T-helper 1 cell treated with Interleukin-12 subunit alpha and Interleukin-12 subunit beta and Interleukin-4 antibody, amounts not matched to agents 30 μg/mL and 1 μg/mL, for 36 hours (primary cell): ENCODE measurements around the gene SVOP.
"Not testable (repeated sequence)": the region's sequence is repeated elsewhere in the genome, so short reads cannot be mapped to it uniquely, and the experiment has no call there.

Experiments
- H3K27ac Mint-ChIP-seq: one replicate; pipeline ENCODE4 v1.8.0; 2021; ENCODE audit warnings: mild to moderate bottlenecking, mixed read lengths
- H3K27me3 Mint-ChIP-seq: one replicate; pipeline ENCODE4 v1.8.0; 2021; ENCODE audit warnings: low read depth, mixed read lengths
- H3K36me3 Mint-ChIP-seq: one replicate; pipeline ENCODE4 v1.8.0; 2021; ENCODE audit warnings: low read depth, mixed read lengths
- H3K4me1 Mint-ChIP-seq: one replicate; pipeline ENCODE4 v1.8.0; 2021; ENCODE audit warnings: low read depth, mixed read lengths
- H3K4me3 Mint-ChIP-seq: one replicate; pipeline ENCODE4 v1.8.0; 2021; ENCODE audit warnings: mild to moderate bottlenecking, moderate library complexity, mixed read lengths
- H3K9me3 Mint-ChIP-seq: one replicate; pipeline ENCODE4 v1.8.0; 2021; ENCODE audit warnings: mixed read lengths

The SVOP gene

GRCh38 chr12:109049794-109050193 is 28.9 kb upstream of the SVOP start:
- Mint-ChIP-seq H3K4me1 (peaks cover 17% of the 10 kb centered on the region), H3K36me3 (peaks cover 11% of the 10 kb centered on the region)
- H3K9me3 Mint-ChIP-seq, H3K4me3 Mint-ChIP-seq, H3K27me3 Mint-ChIP-seq, H3K27ac Mint-ChIP-seq: not testable (repeated sequence)

- Mint-ChIP-seq H3K36me3 (peaks cover 11% of the 10 kb centered on the region), H3K4me1 (peaks cover 14% of the 10 kb centered on the region)
- H3K27ac Mint-ChIP-seq, H3K4me3 Mint-ChIP-seq, H3K27me3 Mint-ChIP-seq, H3K9me3 Mint-ChIP-seq: not testable (repeated sequence)
These were observed 27.8 kb upstream of the SVOP start for GRCh38 chr12:109048706-109049105.

- Mint-ChIP-seq H3K36me3 (peaks cover 9% of the 10 kb centered on the region), H3K4me3 (no peak overlapping the region), H3K27ac (no peak overlapping the region), H3K27me3 (peaks cover 17% of the 10 kb centered on the region), H3K4me1 (peaks cover 6% of the 10 kb centered on the region), H3K9me3 (no peaks in the 10 kb centered on the region)
These were observed 26.4 kb upstream of the SVOP start for GRCh38 chr12:109047081-109047805.

GRCh38 chr12:109044241-109044640 is 23.4 kb upstream of the SVOP start:
- Mint-ChIP-seq H3K27me3 (peaks cover 19% of the 10 kb centered on the region), H3K4me3 (no peak overlapping the region), H3K9me3 (peaks cover 5% of the 10 kb centered on the region), H3K4me1 (peaks cover 2% of the 10 kb centered on the region), H3K36me3 (peaks cover 3% of the 10 kb centered on the region), H3K27ac (no peak overlapping the region)

- H3K36me3 Mint-ChIP-seq = no peaks in the 10 kb centered on the region
- H3K4me3 Mint-ChIP-seq = no peak overlapping the region
- peaks cover 4% of the 10 kb centered on the region for H3K27me3 Mint-ChIP-seq
- peaks cover 15% of the 10 kb centered on the region for H3K9me3 Mint-ChIP-seq
- no peak overlapping the region for H3K27ac Mint-ChIP-seq
- no peaks in the 10 kb centered on the region for H3K4me1 Mint-ChIP-seq
These were observed 16.1 kb upstream of the SVOP start for GRCh38 chr12:109036975-109037374.

GRCh38 chr12:109033239-109034196 is 12.7 kb upstream of the SVOP start:
- H3K4me3 Mint-ChIP-seq = no peak overlapping the region
- H3K27me3 Mint-ChIP-seq = peaks cover 4% of the 10 kb centered on the region
- H3K27ac Mint-ChIP-seq = no peak overlapping the region
- peaks cover 10% of the 10 kb centered on the region for H3K9me3 Mint-ChIP-seq
- H3K36me3 Mint-ChIP-seq = no peaks in the 10 kb centered on the region
- H3K4me1 Mint-ChIP-seq = no peaks in the 10 kb centered on the region

- H3K36me3 Mint-ChIP-seq = no peaks in the 10 kb centered on the region
- H3K4me3 Mint-ChIP-seq = no peak overlapping the region
- no peaks in the 10 kb centered on the region for H3K4me1 Mint-ChIP-seq
- peaks cover 4% of the 10 kb centered on the region for H3K27me3 Mint-ChIP-seq
- H3K9me3 Mint-ChIP-seq = no peaks in the 10 kb centered on the region
- H3K27ac Mint-ChIP-seq = no peak overlapping the region
These were observed 8.5 kb upstream of the SVOP start for GRCh38 chr12:109029411-109029810.

GRCh38 chr12:109028624-109029023 is 7.8 kb upstream of the SVOP start:
- H3K4me1 Mint-ChIP-seq, H3K36me3 Mint-ChIP-seq, H3K27ac Mint-ChIP-seq, H3K9me3 Mint-ChIP-seq, H3K4me3 Mint-ChIP-seq, H3K27me3 Mint-ChIP-seq: not testable (repeated sequence)

- no peak overlapping the region for H3K4me3 Mint-ChIP-seq
- H3K9me3 Mint-ChIP-seq = no peaks in the 10 kb centered on the region
- no peaks in the 10 kb centered on the region for H3K4me1 Mint-ChIP-seq
- H3K27me3 Mint-ChIP-seq = peaks cover 4% of the 10 kb centered on the region
- H3K36me3 Mint-ChIP-seq = no peaks in the 10 kb centered on the region
- no peak overlapping the region for H3K27ac Mint-ChIP-seq
These were observed 6.9 kb upstream of the SVOP start for GRCh38 chr12:109027767-109028166.

GRCh38 chr12:109020146-109020795 is 597 bp downstream of the SVOP start:
- no peaks in the 10 kb centered on the region for H3K4me1 Mint-ChIP-seq
- no peaks in the 10 kb centered on the region for H3K36me3 Mint-ChIP-seq
- H3K27me3 Mint-ChIP-seq = peaks cover 21% of the 10 kb centered on the region
- no peaks in the 10 kb centered on the region for H3K9me3 Mint-ChIP-seq
- no peak overlapping the region for H3K4me3 Mint-ChIP-seq
- H3K27ac Mint-ChIP-seq = no peak overlapping the region

GRCh38 chr12:109018296-109018695 is 2.6 kb downstream of the SVOP start:
- Mint-ChIP-seq H3K27me3 (peaks cover 26% of the 10 kb centered on the region), H3K9me3 (no peaks in the 10 kb centered on the region), H3K27ac (no peak overlapping the region), H3K4me1 (no peaks in the 10 kb centered on the region), H3K36me3 (no peaks in the 10 kb centered on the region), H3K4me3 (no peak overlapping the region)

GRCh38 chr12:109016978-109017377 is 3.9 kb downstream of the SVOP start:
- H3K4me3 Mint-ChIP-seq = no peak overlapping the region
- H3K4me1 Mint-ChIP-seq = no peaks in the 10 kb centered on the region
- H3K9me3 Mint-ChIP-seq = no peaks in the 10 kb centered on the region
- H3K27ac Mint-ChIP-seq = no peak overlapping the region
- no peaks in the 10 kb centered on the region for H3K36me3 Mint-ChIP-seq
- H3K27me3 Mint-ChIP-seq = peaks cover 23% of the 10 kb centered on the region

- Mint-ChIP-seq H3K27ac (no peak overlapping the region), H3K36me3 (no peaks in the 10 kb centered on the region), H3K27me3 (peaks cover 26% of the 10 kb centered on the region), H3K9me3 (no peaks in the 10 kb centered on the region), H3K4me1 (no peaks in the 10 kb centered on the region), H3K4me3 (no peak overlapping the region)
These were observed 4.9 kb downstream of the SVOP start for GRCh38 chr12:109016016-109016415.

GRCh38 chr12:109014984-109015765 is 5.7 kb downstream of the SVOP start:
- Mint-ChIP-seq H3K4me3 (no peak overlapping the region), H3K4me1 (no peaks in the 10 kb centered on the region), H3K27me3 (peaks cover 18% of the 10 kb centered on the region), H3K27ac (no peak overlapping the region), H3K36me3 (no peaks in the 10 kb centered on the region), H3K9me3 (no peaks in the 10 kb centered on the region)
